ENCODE measurements around the gene PSD4. TPM values are rescaled to one million over a fixed set of nuclear protein-coding genes. Genes with fewer than 3 reads are reported as not detected.

Gene PSD4
- total and polyA plus RNA-seq, 2 of the 4 experiments (the other 2 are of a cell fraction), result 0.36 to 0.70 TPM

DNA sequence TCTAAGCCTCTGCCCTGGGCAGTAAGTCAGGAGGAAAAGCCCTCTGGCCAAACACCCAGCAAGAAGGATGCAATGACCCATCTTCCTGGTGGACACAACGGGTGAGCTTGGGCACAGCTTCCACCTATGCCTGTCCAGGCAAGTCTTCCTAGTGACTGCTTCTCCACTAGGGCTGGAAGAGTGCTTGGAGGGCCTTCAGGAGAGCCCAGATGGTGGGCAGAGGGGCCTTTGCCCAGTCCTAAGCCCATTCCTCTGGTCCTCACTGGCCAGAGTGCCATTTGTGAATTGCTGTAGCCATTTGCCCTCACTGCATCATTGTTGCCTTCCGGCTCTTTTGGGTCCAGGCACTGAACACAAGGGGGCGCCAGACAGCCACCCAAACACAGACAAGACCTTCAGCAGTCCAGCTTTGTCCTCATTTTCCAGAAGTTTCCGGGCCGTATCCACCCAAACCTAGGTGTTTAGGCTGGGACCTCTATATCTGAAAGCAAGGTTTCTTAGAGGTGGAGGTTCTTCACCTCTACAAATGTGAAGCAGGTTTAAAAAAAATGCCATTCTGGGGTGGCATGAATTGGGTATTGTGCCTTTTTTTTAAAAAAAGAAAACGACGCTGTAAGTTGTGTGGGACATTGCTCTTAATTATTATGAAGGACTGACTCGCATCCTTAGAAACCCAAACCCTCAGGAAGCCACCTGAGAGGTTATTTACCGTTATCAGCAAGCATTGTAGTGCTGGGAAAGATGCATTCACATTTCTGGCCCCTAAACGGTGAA, 75.4 kb downstream of the PSD4 start:
- H2AK5ac ChIP-seq (ENCODE audit: low read depth, low read length), result peak overlapping the region; percentile 23; the same call in 1 of the 2 replicates
- no peak overlapping the region for H3K56ac ChIP-seq (ENCODE audit: extremely low read depth, insufficient read depth, low read length)
- no peak overlapping the region for H3K4me2 ChIP-seq (ENCODE audit: low read depth, low read length)
- H2BK20ac ChIP-seq (ENCODE audit: low read depth, low read length), result peak overlapping the region; percentile 71; the same call in 1 of the 2 replicates
- H3K9me3 ChIP-seq (ENCODE audit: control insufficient read depth, insufficient read depth, low read length), result peaks cover 2% of the 10 kb centered on the region; the same call in 1 of the 2 replicates
- dilution Hi-C loops (cut with HindIII; ENCODE audit: low sequenced_read_pairs, unreplicated experiment), result no loop called here
- TF ChIP-seq CTCF (conservative IDR thresholded peaks at IDR 0.05; ENCODE audit: low read depth, low read length) (peak; percentile 91), RAD21 (IDR thresholded peaks at IDR 0.05; ENCODE audit: low read length) (peak; percentile 95), SMC3 (IDR thresholded peaks at IDR 0.05; ENCODE audit: low read depth, low read length) (peak; percentile 98), FOS (IDR thresholded peaks at IDR 0.05; ENCODE audit: low read depth, low read length) (no peak)
- no peaks in the 10 kb centered on the region for H3K4me1 ChIP-seq (ENCODE audit: control insufficient read depth, insufficient read depth, low read length)
- H3K9me1 ChIP-seq (ENCODE audit: insufficient read depth, low read length), result no peaks in the 10 kb centered on the region
- no peak overlapping the region for H4K91ac ChIP-seq (ENCODE audit: insufficient read depth, low read depth, low read length)
- H3K18ac ChIP-seq (ENCODE audit: low read depth, low read length), result no peak overlapping the region
- H3K14ac ChIP-seq (replicated peaks; ENCODE audit: low read depth, low read length), result 0 out of 2 replicates have a peak overlapping the region, but pooled peaks have one; percentile 61
- H3K27ac ChIP-seq (ENCODE audit: insufficient read depth, low read length), result no peak overlapping the region
- peak; percentile 75 for DNase-seq
- H3K9ac ChIP-seq (ENCODE audit: low read depth, low read length), result no peak overlapping the region
- H2BK15ac ChIP-seq (ENCODE audit: low read depth, low read length), result peak overlapping the region; percentile 47; the same call in 1 of the 3 replicates
- peak overlapping the region in 1 of 2 experiments; percentile 62; a peak in 1 of 4 replicates for H4K8ac ChIP-seq (ENCODE audit: low read depth in 2 of 2, low read length in 2 of 2)
- no peak overlapping the region for H3K4me3 ChIP-seq (ENCODE audit: insufficient read depth, low read depth, low read length)
- no peak overlapping the region for H4K5ac ChIP-seq (ENCODE audit: low read depth, low read length)
- H3K36me3 ChIP-seq (ENCODE audit: control insufficient read depth, insufficient read depth, low read length), result no peaks in the 10 kb centered on the region
- no peaks in the 10 kb centered on the region for H4K20me1 ChIP-seq (ENCODE audit: insufficient read depth, low read length)
- CTCF ChIA-PET, result interaction anchor here (0.6 to 2.9 kb wide), 9 partner anchors 9 to 141 kb away, joined by 3 to 19 read pairs (median 5); no protein-coding TSS in a partner anchor
- H3K23ac ChIP-seq (ENCODE audit: low read depth, low read length), result no peak overlapping the region
- BruUV-seq (replicated peaks), result no TSS peak
- peak; percentile 95 for ATAC-seq (ENCODE audit: low read depth)
- H2AFZ ChIP-seq (replicated peaks; ENCODE audit: low read length, poor library complexity), result peak overlapping the region; percentile 94
- 20% methylated on average over 1 of the region's 10 CpGs; no CpG with 5 or more reads in 1 of the 2 experiments for WGBS, 2 experiments (ENCODE audit: extremely low coverage in 2 of 2, insufficient read length in 1 of 2)
- H2BK120ac ChIP-seq (ENCODE audit: low read depth, low read length), result peak overlapping the region; percentile 65
- in situ Hi-C loops (cut with MboI; ENCODE audit: low sequenced_read_pairs), result loop anchor here (5.0 kb wide), 1 partner anchor 123 kb away; no protein-coding TSS in a partner anchor
- peak overlapping the region; percentile 80 for H2AK9ac ChIP-seq (replicated peaks; ENCODE audit: low read depth, low read length, poor library complexity)
- peak overlapping the region; percentile 53 for H3K4ac ChIP-seq (ENCODE audit: low read depth, low read length)
- peak overlapping the region; percentile 46 for H2BK5ac ChIP-seq (ENCODE audit: low read depth, low read length, poor library complexity, severe bottlenecking)
- peaks cover 1% of the 10 kb centered on the region; the same call in 1 of the 2 replicates for H3K27me3 ChIP-seq (ENCODE audit: control insufficient read depth, insufficient read depth, low read length)
- POLR2A ChIA-PET (ENCODE audit: unreplicated experiment), result interaction anchor here (0.6 kb wide), 1 partner anchor 121 kb away, joined by 3 read pairs; no protein-coding TSS in a partner anchor
- intact Hi-C loops (cut with micrococcal nuclease), result loop anchor here (1.0 kb wide), 4 partner anchors 45 to 141 kb away; no protein-coding TSS in a partner anchor
- no peaks in the 10 kb centered on the region for H3K79me1 ChIP-seq (ENCODE audit: low read depth in 1 of 2, low read length in 2 of 2)
